HG02571 (cell line): Measurements from ENCODE around the gene SLC24A4.

ENCODE experiments used
- ATAC-seq: cut with Tn5 transposase; IDR thresholded peaks from one replicate; pipeline ENCODE4 v1.9.1; 2021; ENCODE audit warnings: mild to moderate bottlenecking, moderate library complexity; ENCODE audit not compliant: unreplicated experiment

Gene SLC24A4, protein sequence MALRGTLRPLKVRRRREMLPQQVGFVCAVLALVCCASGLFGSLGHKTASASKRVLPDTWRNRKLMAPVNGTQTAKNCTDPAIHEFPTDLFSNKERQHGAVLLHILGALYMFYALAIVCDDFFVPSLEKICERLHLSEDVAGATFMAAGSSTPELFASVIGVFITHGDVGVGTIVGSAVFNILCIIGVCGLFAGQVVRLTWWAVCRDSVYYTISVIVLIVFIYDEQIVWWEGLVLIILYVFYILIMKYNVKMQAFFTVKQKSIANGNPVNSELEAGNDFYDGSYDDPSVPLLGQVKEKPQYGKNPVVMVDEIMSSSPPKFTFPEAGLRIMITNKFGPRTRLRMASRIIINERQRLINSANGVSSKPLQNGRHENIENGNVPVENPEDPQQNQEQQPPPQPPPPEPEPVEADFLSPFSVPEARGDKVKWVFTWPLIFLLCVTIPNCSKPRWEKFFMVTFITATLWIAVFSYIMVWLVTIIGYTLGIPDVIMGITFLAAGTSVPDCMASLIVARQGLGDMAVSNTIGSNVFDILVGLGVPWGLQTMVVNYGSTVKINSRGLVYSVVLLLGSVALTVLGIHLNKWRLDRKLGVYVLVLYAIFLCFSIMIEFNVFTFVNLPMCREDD

DNA sequence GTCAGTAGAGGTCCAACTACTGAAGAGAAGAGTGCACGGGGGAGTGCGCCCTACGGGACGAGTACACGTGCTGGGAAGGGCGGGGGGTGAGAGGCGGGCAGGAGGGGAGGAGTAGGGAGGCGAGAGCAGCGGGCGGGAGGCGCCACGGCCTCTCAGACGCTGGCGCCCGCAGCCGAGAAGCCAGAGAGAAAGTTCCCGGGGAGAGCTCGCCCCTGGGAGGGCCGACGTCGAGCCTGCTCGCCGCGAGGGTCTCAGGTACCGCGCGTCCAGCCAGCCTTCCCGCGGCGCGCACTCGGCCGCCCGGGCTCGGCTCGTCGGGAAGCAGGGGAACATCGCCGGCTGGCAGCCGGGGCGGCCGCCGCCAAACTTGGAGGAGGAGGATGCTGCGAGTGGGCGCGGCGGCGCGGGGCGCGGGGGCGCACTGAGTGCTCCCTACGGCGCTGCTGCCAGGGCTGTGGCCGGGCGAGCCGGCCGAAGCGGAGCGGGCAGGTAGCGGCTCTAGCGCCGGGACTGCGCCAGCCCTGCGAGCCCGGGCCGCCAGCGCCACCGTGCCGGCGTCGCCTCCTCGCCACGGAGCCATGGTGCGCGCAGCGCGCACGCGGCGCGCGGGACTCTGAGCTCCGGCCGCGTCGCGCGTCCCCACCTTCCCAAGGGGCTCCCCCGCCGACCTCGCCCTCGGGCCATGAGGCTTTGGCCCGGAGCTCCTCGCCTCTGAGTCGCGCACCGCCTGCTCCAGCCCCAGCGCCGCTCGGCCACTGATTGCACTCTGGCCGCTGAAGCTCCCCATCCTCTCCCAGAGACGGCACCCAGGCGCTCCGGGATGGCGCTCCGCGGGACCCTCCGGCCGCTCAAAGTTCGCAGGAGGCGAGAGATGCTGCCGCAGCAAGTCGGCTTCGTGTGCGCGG, at the start of gene SLC24A4:
Gene SLC24A4, plus strand, starts transcription at position 155 of the 905 bp plus-strand sequence. Its CDS starts 666 bp downstream, at position 821.
- no peak for ATAC-seq

DNA sequence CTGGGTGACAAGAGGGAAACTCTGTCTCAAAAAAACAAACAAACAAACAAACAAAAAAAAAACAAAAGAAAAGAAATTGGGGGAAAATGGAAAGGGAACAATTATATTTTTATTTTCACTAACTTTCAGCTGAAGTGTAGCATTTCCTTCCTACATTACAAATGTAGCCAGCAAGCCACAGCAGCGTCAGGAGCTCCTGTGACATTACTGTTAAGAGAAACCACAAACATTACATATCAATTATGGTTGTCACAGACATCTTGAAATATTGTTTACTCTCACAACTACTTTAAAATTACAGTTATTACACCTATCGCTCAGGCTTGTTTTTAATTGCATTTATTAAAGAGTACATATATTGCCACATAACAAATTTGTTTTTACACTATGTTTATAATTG, 49.8 kb upstream of the SLC24A4 start:
- no peak for ATAC-seq

DNA sequence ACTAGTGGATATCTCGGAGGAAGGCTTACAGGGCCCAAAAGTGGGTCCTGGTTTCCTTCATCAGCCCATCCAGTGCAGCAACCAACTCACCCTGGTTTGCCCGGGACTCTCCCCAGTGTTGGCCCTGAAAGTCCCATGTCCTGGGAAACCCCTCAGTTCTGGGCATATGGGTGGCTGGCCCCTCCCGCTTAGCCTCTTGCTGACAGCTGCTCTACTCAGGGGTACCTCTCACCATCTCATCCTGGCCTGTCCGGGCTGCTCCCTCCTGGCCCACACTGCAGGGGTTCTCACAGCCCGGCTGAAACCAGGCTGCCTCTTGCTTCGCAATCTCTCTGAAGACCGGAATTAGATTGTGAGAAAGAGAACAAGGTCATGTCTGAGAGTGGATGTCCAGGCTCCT, 48.9 kb upstream of the SLC24A4 start:
- ATAC-seq = no peak

DNA sequence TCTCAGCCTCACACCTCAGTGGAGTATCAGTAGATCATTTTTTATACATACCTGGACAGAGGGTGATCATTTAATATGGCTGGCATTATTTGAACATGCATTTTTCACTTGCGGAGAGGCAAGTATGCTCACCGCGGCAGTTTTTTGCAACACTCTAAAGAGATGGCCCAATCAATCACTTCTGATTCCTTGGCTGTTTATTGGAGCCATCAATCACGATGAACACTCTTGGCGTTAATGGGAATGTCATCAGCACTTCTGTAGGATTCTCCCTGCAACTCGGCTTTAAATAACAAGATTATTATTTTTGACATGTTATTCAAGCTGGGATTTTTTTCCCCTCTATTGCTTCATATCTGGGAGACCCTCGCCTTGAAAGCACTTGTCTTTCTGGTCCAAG, 46.9 kb upstream of the SLC24A4 start:
- no peak for ATAC-seq

DNA sequence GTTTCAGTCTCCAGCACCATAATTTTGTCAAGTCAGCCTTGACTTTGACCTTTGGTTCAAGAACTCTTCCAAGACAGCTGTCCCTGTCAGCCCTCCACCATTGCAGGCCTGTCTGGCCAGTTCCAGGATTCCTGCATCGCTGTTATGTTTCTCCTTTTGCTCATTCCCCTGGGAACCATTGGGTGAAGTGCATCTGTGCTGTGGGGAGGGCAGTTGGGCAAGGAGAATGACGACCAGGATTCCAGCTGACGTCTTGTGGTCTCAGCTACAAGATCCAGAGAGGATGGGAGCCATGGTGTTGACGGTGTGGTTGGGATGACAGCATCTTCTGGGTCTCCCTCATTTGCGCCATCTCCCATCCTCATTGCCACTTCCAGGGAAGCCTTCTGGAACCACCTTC, 45.9 kb upstream of the SLC24A4 start:
- ATAC-seq = no peak

DNA sequence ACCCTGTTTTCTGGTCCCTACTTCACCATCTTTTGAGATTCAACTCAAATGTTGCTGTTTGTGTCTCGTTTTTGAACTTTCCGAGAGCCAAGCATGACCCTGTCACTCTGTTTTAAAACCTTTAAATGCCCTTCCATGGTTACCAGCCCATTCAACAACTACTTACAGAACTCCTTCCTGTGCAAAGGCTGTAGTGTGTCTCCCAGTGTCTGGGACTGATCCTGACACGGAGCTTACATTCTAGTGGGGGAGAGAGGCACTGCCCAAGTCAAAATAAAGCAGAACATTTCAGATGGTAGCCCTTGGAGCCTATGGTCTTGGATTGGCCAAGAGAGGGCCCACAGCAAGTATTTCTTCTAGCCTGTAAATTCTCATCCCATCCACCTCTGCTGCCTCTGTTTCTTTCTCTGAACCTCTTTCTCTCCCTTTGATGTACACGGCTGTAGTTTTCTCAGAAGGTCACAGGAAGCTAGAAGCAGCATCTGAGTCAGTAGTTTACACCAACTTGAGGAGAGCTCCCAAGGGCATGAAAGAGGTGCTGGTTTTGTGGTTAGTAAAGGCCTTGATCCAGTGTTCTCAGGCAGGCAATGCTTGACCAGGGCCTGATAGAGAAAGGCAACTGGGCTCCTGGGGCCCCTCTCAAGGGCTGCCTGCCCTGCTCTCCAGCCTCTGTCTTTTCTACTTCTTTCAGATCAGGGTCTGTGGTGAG, 42.3 kb upstream of the SLC24A4 start:
- ATAC-seq = no peak

DNA sequence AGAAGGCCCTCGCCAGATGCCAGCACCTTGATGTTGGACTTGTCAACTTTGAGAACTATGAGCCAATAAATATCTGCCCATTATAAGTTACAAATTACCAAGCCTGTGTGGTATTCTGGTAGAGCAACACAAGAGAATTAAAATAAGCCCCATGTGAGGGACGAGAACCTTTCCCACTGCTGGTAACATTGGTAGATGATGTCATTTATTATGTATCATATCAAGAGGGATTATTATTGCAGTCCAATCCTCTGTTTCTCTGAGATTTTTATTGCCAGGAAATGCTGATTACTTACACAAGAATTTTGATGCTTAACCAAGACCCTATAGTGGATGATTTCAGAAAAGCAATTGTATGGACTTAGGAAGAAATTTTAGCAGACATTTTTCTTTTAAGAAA, 40.3 kb upstream of the SLC24A4 start:
- no peak for ATAC-seq

DNA sequence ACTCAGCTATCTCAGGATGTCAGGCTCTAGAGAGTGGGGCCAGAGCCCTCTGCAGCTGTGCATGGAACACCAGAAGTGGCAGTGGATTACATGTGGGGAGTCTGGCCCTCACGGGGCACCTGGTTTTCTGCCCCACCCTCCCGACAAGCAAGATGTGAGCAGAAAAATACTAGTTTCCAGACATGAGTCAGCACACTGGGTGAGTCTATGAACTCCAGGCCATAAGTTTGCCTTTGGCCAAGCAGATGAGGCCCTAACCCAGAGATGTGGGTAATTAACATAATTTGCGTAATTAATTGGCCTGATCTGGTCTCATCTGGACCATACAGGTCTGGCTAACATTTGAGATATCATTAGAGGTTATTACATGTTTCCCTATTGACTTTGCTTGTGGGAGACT, 37.7 kb upstream of the SLC24A4 start:
- ATAC-seq = no peak

DNA sequence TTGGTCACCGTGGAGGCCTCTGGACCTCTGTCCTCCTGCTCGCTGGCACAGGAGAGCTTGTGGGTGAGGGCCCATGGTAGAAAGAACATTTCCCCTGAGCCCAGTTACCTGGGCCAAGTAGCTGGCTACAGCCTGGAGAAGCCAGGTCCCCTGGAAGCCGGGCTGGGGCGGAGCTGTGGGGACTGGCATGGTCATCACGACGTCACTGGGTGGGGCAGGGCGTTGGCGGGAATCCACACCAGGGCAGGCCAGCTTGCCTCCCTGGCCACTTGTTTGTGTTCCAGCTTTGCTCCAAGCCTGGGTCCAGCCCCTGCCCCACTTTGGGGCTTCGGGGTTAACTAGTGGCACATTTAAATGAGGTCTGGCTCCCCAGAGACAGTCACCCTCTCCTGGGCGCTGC, 35.0 kb upstream of the SLC24A4 start:
- ATAC-seq = no peak

DNA sequence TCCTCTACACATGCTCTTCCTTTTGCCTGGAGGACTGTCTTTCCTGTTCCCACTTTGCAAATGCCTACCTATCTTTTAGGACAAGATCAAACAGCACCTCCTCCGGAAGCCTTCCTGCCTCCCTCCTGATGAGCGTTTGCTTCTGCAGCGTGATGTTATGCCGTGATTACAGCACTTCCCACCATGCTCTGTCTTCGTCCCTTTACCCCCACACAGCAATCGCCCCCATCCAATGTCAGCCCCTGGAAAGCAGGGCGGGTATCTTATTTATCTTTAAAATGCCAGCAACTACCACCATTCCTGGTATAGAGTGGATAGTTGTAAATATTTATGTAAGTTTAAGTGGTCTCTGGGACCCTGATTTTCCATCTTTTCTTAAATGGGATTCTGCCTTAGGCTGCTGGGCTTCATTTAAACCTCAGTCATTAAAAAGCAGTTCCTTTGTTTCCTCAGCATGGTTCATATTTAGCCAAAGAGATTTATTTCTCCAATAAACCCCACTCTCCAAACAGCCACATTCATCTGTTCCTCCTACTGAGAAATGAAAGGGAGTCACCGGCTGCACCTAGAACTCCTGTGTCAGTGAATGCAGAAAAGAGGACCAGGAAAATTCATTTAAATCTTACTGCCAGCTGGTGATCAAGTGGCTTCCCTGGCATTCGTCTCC, 33.8 kb upstream of the SLC24A4 start:
- no peak for ATAC-seq

DNA sequence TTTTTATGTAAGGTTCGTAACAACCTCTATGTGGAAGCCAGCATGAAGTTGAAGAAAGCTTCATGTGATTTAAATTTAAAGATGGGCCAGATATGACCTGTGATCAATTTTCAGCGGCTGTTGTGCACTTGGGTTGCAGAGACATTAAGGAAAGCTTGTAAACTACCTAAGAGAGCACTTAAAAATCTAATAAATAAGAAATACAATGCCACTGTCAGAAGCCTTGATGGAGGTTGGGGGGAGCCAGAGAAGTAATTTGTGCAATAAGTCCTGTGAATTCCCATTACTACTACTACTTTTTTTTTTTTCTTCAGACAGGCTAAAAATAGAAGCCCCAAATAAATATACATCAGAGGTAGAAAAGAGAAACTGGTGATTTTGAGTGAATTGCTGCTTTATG, 30.3 kb upstream of the SLC24A4 start:
- no peak for ATAC-seq

DNA sequence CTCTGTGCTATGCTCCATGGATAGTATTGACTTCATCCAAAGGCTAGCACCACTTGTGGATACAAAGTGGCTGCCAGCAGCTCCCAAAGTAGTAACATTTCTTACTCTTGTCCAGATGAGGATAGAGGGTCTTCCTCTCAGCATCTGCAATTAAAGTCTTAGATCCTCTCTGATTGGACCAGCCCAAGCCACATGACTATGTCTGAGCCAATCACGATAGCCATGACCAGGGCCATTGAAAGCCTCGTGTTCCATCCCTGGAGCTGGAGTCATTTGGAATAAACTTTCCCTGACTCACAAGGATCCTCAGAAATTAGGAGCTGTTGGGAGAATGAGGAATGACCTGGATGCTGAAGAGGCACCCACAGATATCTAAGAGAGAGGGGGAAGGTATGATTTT, 28.5 kb upstream of the SLC24A4 start:
- ATAC-seq = no peak

DNA sequence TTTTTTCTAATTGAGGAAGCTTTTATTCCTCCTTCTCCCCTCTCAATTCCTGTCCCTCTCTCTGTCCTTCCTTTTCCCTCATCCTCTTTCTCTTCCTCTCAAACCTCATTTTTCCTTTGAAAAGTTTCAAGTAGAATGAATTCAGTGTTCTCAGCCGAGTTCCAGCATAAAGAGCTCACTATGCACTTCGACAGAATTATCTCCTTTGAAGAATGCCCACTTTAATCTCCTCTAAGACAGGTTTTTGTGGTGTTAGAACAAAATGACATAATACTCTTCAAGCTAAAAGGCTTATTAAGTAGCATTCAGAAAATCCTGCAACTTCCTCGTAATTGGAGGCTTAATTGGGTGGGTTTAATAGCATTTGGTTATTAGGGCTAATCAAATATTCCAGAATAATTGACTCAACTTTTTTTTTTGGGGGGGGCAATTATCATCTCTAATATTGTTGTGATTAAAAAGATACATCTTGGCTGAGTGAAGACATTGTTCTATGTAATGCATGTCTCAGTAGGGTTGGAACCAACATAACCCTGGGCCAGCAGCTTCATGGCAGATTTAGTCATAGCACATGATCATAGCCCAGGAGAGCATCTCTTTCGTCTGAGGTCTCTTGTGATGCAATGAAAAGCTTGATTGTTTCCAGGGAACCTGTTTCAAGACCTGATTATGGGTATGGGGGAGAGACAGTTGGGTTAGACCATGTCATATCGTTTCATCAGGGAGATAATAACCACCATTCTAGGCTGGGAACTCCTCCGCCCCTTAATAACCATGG, 25.0 kb upstream of the SLC24A4 start:
- ATAC-seq = no peak

DNA sequence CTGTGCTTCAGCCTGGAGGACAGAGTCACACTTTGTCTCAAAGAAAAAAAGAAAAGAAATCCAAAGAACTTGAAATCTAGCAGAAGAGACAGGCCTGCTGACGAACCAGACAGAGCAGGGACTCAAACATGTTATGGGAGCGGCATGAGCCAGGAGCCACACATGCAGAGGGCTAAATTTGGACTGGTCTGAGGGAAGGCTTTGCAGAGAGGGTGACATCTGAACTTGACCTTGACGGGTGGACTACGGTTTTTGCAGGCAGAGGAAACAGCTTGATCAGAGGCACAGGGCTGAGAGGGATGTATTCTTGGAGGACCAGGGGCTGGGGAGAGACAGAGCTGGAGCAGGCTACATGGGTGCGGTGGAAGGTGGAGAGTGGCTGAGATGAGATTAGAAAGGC, 20.5 kb upstream of the SLC24A4 start:
- no peak for ATAC-seq

DNA sequence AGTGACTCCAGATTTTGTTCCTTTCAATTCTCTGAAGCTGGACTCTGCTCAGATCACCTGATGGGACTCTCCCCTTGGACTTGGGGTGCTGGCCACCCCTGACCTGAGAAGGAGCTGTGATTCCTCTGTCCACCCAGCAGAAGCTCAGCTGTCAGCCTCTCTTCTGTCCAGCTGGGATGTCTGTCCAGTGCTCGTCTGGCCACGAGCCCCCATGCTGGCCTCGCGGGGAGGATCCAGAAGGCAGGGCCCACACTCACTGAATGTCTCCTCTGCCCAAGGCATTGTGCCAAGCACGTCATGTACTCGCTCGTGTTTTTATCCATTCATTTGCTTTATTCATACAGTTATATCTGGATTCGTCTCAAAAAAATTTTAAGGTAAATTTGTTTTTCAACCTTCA, 14.2 kb upstream of the SLC24A4 start:
- ATAC-seq = no peak

DNA sequence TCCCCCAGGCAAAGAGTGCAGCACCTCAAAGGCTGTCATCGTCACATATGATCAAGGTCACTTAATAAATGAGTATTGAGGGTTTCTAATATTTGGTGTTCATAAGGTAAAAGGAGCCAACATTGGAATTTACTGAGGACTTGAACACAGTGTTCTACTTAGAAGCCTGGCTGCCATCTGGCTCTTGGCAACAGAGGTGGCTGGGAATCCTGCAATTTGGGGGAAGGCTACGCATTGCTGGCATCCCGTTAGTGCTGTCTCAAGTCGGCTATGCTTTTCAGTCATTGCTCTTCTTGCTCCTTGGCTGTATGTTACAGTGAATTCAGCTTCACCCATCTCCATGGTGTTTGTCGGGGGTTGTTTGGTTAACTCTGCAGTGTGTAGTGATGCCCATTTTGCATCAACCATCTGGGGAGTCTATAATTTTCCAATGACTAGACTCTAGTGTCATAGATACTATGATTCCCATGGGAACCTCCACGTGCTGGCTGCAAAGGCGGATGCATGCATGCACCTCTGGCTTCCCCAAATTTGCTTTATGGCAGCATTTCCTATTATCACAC, 12.9 kb upstream of the SLC24A4 start:
- no peak for ATAC-seq

DNA sequence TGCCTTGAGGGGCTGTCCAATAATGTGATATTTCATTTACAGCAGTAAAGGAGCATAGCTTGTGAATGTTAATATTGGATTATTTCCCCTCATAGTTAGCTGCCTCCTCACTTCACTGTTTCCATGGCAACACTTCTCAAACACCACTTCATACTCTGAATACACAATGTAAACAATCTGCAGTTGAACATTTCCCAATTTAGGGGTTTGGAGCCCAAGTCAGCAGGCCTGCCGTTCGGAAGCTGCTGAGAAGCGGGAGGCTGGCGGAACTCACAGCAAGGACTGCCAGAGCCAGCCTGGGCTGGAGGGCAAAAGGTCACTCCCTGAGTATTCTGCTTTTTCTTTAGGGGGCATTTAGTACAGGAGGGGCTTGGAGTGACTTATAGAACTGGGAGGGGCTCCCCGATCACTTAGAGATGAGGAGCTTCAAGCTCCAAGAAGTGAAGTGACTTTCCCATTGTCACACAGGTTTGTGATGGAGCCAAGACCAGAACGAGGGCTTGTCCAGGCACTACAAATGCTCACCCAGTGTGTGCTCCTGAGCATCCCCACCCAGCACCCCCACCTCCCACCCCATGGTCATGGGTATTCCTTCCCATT, 12.1 kb upstream of the SLC24A4 start:
- ATAC-seq = no peak

DNA sequence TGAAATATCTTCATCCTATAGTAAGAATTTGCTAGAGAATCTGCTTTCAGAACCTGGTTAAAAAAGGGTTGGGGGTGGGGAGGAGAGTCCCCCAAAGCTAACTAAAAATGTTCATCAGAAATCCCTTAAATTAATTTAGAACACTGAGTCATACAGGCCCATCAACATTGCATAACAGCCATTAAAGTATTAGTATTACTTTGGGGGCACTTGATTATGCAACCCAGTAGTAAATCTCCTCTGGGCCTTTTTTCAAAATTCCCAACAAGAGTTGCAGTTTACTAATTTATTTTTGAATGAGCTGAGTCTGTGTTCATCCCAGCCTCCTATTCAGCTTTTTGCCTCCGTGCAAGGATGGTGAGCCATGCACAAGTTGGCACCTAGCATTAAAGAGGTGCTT, 8.8 kb upstream of the SLC24A4 start:
- ATAC-seq = no peak
